ENCODE results near the gene SPTBN5. TPM values are rescaled to one million over a fixed set of nuclear protein-coding genes. Genes with fewer than 3 reads are reported as not detected.

The SPTBN5 gene
- total and polyA plus RNA-seq, 4 donors = 1.6 to 3.5 (median 1.9) TPM

- H3K36me3 ChIP-seq (ENCODE audit: control insufficient read depth in 4 of 4, insufficient read depth in 4 of 4, low read length in 4 of 4) = peaks cover 0 to 4% (median 0%) of the 10 kb centered on the region in 4 donors
- TF ChIP-seq CTCF (IDR thresholded peaks at IDR 0.05; ENCODE audit: control extremely low read depth, extremely low read depth) = no peak
- DNase-seq = peak in 1 of 3 donors; percentile 34
- no peak overlapping the region for H3K4me3 ChIP-seq
- H3K9ac ChIP-seq (ENCODE audit: insufficient read depth in 1 of 2, low read length in 2 of 2) = no peak overlapping the region
- peaks cover 0 to 32% (median 14%) of the 10 kb centered on the region in 5 donors for H3K4me1 ChIP-seq (ENCODE audit: control insufficient read depth in 5 of 5, insufficient read depth in 5 of 5, low read length in 5 of 5)
- ATAC-seq (ENCODE audit: insufficient read depth, low FRiP score) = no peak
- H3K27ac ChIP-seq (ENCODE audit: low read depth in 1 of 2, low read length in 1 of 2) = peak overlapping the region; percentile 87 to 90
- WGBS, 2 donors = 42 to 47% methylated on average over 4 of the region's 4 CpGs
- H3K27me3 ChIP-seq (ENCODE audit: control insufficient read depth in 3 of 3, insufficient read depth in 3 of 3, low read length in 2 of 3) = no peaks in the 10 kb centered on the region
- H3K9me3 ChIP-seq (ENCODE audit: control insufficient read depth in 4 of 4, insufficient read depth in 3 of 4, low read length in 3 of 4) = no peaks in the 10 kb centered on the region
Measured at GRCh38 chr15:41934843-41935242, 41.0 kb upstream of the SPTBN5 start.

DNA sequence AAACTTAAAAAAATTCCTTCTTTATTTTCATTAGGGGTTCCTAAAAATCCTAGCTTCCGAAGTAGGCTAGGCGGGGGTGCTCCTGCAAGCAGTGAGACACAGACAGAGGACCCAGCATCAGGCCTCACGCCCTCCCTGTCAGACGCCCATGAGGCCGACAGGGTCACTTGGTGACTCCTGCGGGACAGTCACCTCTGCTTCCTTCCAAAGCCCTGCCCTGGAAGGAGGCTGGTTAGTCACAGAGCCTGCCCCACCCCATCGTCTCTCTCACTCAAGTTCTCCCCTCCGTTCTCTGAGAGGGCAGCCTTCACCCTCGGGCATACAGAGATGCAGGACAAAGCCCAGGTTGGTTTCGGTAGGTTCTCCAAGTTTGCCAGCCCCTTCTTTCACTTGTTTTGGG is 39.9 kb upstream of the SPTBN5 start:
- WGBS, 2 donors = 57 to 72% methylated on average over 10 of the region's 10 CpGs
- Histone ChIP-seq H3K4me1 (ENCODE audit: control insufficient read depth in 5 of 5, insufficient read depth in 5 of 5, low read length in 5 of 5) (peaks cover 0 to 42% (median 16%) of the 10 kb centered on the region in 5 donors), H3K4me3 (no peak overlapping the region), H3K9ac (ENCODE audit: insufficient read depth in 1 of 2, low read length in 2 of 2) (no peak overlapping the region), H3K27ac (ENCODE audit: low read depth in 1 of 2, low read length in 1 of 2) (peak overlapping the region; percentile 61 to 90), H3K27me3 (ENCODE audit: control insufficient read depth in 3 of 3, insufficient read depth in 3 of 3, low read length in 2 of 3) (no peaks in the 10 kb centered on the region), H3K9me3 (ENCODE audit: control insufficient read depth in 4 of 4, insufficient read depth in 3 of 4, low read length in 3 of 4) (no peaks in the 10 kb centered on the region), H3K36me3 (ENCODE audit: control insufficient read depth in 4 of 4, insufficient read depth in 4 of 4, low read length in 4 of 4) (peaks cover 0 to 4% (median 0%) of the 10 kb centered on the region in 4 donors)
- DNase-seq = no peak
- TF ChIP-seq CTCF (IDR thresholded peaks at IDR 0.05; ENCODE audit: control extremely low read depth, extremely low read depth) = no peak
- no peak for ATAC-seq (ENCODE audit: insufficient read depth, low FRiP score)

- TF ChIP-seq CTCF (IDR thresholded peaks at IDR 0.05; ENCODE audit: control extremely low read depth, extremely low read depth) = no peak
- Histone ChIP-seq H3K9me3 (ENCODE audit: control insufficient read depth in 4 of 4, insufficient read depth in 3 of 4, low read length in 3 of 4) (no peaks in the 10 kb centered on the region), H3K27ac (ENCODE audit: low read depth in 1 of 2, low read length in 1 of 2) (peak overlapping the region; percentile 63 to 76), H3K36me3 (ENCODE audit: control insufficient read depth in 4 of 4, insufficient read depth in 4 of 4, low read length in 4 of 4) (peaks cover 0 to 4% (median 0%) of the 10 kb centered on the region in 4 donors), H3K4me1 (ENCODE audit: control insufficient read depth in 5 of 5, insufficient read depth in 5 of 5, low read length in 5 of 5) (peaks cover 0 to 45% (median 16%) of the 10 kb centered on the region in 5 donors), H3K9ac (ENCODE audit: insufficient read depth in 1 of 2, low read length in 2 of 2) (no peak overlapping the region), H3K4me3 (no peak overlapping the region), H3K27me3 (ENCODE audit: control insufficient read depth in 3 of 3, insufficient read depth in 3 of 3, low read length in 2 of 3) (no peaks in the 10 kb centered on the region)
- DNase-seq = no peak
- WGBS, 2 donors = 88 to 93% methylated on average over 7 of the region's 7 CpGs
- ATAC-seq (ENCODE audit: insufficient read depth, low FRiP score) = no peak
Measured at GRCh38 chr15:41933326-41933725, 39.5 kb upstream of the SPTBN5 start.

All from lung (tissue), 12 donors.